HG03432 (cell line): ENCODE results near the gene TCAP.

Experiments used
- ATAC-seq: cut with Tn5 transposase; IDR thresholded peaks from one replicate; pipeline ENCODE4 v1.9.1; 2021; ENCODE audit warnings: mild to moderate bottlenecking, moderate library complexity; ENCODE audit not compliant: unreplicated experiment

The TCAP gene, protein sequence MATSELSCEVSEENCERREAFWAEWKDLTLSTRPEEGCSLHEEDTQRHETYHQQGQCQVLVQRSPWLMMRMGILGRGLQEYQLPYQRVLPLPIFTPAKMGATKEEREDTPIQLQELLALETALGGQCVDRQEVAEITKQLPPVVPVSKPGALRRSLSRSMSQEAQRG

DNA sequence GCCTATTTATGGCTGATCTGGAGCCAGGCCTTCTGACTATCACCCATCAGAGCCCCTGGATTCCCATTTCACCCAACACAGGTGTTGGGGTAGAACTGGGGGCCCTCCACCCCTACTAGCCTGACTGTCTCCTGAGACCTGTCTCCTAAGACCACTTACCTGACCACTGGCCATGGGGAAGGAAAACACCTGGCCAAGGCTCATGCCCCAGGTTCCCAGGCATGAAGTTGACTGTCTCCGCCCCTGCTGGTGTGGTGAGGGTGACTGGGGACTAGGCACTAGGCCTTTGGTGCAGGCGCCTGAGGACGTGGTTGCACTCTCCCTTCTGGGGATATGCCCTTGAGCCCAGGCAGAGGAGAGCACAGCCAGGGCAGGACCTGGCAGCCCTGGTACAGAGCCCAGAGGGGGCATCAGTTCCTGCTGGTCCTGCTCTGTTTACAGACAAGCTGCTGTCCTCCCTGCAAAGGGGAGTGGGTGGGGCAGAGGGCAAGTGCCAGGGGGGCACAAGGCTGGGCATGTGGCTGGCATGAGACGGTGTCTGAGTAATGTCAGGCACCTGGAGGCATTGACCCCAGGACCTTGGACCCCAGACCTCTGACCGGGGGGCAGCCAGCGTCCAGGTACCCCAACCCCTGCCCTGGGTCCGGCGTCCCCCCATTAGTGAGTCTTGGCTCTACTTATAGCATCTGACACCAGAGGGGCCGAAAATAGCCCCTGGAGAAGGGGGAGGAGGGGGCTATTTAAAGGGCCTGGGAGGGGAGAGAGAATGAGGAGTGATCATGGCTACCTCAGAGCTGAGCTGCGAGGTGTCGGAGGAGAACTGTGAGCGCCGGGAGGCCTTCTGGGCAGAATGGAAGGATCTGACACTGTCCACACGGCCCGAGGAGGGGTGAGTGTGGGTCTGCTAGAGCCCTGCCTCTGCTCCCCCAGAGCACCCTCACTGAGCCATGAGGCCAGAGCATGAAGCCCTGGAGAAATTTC is at the start of gene TCAP:
Gene TCAP (plus strand): TSS at position 769 of the 981 bp plus-strand sequence. CDS start 11 bp downstream, at position 780.
- no peak for ATAC-seq

DNA sequence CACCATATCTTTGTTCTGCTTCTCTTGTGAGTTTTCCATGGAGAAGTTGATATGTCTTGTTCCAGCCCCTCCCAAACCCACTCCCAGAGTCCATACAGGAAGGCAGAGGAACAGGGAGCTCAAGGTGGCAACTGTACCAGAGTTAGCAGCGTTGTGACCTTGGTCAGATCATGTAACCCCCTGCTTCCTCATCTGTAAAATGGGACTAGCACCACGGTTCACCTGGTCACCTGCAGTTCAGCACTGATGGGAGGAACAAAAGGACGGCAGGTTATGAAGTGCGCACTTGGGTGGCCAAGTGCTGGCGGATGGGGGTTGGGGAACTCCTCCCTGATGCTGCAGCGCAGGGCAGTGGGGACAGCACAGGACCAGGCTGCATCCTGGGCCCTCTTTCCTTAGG is 49.7 kb upstream of the TCAP start:
- ATAC-seq: no peak

DNA sequence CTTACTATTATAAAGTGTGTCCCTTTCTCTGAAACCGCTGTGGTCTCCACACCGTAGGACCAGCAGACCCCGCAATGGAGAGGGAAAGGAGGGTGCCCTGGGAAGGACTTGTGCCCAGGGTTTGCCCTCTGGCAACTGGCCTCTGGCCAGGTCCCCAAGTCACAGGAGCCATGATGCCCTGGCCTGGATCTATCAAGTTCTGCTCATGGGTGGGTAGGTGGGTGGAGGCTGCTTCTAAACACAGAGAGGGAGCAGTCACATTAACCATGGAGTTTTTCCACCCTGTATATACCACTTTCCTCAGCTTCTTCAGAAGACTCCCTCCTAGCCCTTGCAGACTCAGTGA is 48.1 kb upstream of the TCAP start:
- ATAC-seq: no peak

DNA sequence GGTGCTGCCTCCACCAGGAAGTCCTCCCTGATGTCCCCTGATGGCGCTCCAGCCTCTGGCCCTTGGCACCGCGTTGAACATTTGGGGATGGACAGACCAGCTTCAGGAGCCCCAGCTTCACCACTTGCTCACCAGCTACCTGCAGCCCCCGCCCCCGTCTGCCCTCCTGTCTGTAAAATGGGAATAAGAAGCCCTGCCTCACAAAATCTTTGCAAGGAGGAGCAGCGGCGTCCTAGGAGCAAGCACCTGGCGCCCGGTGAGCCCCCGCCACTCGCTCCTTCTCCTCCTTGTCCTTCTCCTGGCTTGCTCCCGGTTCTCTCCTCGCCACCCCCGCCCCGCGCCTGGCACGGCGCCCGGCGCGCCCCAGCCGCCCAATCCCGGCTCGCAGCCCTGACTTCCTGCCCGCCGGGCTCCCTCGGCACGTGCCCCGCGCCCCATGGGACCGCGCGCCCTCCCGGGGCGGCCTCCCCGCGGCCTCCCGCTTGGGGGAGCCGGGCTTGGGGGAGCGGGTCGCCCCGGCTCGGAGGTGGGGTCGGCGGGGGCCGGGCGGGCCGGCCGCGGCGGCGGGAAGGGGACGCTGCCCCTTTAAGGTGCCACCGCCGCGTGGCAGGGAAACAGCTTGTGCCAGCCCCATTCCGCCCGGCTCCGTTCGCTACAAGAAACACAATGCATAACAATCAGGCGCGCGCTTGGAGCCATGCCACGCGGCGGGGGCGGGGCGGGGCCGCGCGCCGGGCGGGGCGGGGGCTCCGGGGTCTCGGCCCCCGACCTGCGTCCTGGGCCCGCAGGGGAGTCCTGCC is 47.5 kb upstream of the TCAP start:
- no peak for ATAC-seq

DNA sequence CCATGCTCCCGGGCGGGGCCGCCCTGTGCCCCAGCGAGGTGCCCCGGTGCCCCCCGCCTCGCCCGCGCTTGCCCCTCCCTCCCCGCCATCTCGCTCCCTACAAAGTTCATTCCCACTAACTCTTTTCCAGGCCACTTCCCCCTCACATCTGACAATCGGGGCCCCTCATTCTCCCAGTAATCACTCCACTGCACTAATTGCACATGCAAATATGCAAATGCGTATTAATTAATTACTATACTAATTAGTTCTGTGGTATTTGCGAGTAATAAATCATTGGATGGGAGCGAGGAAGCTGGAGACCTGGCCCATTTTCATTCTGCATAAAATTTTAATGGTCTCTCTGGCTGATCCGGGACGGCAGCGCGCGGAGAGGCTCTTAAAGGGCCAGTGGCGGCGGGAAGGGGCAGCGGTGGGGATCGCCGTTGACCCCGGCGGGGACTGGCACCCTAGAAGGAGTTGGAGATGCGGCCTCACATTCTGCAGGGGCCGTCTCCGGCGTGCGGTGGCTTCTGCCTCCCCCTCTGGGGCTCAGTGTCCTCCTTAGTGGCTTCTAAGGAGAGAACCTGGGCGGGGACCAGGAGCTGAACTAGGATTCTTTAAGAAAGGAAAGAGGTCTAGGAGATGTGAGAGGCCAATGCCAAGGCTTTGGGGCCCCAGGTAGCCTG is 46.8 kb upstream of the TCAP start:
- ATAC-seq: no peak

DNA sequence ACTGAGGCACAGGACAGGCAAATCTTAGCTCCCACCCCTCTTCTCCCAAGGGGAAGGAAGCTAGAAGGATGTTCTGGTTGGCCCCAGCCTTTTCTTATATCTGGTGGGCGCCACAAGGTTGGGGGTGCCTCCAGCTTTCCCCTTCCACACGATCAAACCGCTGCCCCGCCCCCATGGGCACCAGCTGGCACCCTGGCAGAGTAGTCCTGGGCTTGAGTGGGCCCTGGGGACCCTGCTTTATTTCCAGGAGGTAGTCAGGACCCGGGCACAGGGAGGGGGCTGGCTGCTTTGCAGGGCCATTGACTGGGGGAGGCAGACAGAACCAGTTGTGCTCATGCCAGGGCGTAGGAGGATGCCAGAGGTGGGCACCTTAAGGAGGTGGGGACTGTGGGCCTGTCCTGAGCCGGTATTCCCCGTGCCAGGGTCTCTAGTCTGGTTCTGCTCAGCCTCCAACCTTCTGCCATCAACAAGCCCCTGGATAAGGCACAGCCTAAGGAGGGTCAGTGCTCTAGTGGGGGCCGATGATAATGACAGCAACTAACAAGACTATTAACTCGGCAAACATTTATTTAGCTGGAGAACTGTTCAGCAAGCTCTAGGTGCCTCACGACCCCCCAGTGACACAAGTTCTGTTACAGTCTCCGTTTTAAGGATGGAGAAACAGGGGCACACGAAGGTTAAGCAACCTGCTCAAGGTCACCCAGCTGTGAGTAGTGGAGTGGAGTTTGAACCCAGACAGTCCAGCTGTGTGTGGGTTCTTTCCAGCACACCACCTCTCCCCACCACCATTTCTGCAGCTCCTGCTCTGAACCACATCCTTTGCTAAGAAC is 46.0 kb upstream of the TCAP start:
- no peak for ATAC-seq

DNA sequence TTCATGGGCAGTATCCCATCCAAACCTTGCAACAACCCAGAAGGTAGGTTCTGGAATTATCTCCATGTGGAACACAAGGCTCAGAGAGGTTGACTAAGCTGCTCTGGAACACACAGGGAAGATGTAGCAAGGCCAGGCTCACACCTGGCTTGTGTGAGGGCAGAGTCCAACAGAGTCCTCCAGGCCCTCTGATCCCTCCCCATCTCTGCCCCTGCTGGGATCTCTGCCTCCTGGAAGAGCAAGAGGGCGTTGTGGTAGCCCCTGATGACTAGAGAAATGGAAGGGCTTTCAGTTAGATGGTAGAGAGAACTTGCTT is 45.4 kb upstream of the TCAP start:
- ATAC-seq: no peak

DNA sequence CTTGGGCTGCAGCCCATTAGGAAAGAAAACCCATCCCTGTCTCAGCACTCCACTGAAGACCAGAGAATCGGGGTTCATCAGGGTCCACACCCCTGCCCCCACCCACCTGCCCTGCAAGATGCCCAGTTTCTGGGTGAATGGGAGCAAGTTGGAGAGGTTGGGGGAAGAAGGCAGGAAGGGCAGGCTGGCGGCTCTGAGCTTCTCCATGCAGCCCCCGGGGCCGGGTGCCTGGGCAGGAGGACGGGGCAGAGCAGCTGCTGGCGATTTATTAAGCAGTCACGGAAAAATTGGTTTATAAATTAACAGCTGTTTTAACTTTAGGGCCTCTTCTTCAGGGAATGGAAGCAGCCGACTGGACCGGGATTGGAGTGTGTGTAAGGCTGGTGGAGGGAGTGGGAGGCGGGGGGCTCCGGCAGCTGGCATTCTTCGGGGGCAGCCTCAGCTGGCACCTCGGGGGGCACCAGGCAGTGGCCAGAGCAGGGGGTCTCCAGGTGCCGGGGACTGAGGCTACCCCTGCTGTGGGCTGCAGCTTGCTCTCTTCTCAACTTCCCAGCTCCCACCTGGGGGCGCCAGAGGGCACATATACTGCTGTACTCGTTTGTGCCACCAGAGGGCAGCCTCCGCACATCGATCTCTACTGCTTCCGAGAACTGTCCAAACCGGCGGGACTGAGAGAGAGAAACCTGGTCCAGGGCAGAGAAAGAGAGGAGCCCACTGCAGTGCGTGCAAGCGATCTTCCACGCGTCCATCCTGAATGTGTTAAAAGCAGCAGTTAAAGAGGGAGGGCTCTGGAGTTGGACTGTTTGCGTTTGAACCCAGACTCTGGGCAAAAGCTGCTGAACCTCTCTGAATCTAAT is 43.4 kb upstream of the TCAP start:
- ATAC-seq: peak; percentile 69

DNA sequence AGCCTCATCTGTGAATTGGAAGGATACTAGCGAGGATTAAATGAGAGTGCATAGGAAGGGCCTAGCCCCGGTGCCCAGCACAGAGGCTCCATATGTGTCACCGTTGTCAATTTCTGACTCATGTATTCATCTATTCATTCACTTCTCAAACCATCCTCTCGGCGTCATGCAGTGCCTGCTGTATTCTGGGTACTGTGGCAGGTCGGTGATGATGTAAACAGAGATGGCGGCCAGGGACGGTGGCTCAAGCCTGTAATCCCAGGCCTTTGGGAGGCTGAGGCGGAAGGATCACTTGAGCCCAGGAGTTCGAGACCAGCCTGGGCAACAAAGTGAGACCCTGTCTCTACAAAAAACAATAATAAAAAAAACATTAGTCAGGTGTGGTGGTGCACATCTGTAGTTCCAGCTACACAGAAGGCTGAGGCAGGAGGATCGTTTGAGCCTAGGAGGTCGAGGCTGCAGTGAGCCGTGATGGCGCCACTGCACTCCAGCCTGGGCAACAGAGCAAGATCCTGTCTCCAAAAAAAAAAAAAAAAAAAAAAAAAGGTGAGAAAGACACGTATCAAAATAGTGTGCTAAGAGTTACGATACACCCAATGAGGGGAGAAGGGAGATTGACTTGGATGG is 42.7 kb upstream of the TCAP start:
- peak; percentile 22 for ATAC-seq

DNA sequence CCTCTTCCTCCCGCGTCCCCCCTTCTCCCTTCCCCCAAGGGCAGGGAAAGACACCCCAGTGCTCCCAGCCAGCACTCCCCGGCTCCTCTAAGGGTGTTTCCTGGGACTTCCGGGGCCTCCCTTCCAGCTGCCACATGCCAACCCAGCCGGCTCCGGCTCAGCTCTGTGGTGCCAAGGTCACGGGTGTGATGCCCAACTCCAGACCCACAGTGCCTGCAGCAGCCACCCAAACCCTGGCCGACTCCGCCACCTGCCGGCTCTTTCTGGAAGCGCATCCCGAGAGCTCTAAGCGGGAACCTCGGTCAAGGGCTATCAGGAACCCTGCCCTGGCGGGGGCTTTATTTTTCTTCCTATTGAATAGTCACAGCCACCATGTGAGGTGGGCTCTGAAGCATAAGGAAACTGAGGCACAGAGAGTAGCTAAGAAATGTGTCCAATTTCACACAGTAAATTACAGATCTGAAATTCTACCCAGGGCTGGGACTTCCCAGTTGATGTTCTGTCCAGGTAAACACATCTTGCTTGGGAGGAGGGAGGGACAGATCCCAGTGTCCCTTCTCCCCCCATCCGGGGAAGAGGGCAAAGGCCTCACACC is 41.7 kb upstream of the TCAP start:
- no peak for ATAC-seq

DNA sequence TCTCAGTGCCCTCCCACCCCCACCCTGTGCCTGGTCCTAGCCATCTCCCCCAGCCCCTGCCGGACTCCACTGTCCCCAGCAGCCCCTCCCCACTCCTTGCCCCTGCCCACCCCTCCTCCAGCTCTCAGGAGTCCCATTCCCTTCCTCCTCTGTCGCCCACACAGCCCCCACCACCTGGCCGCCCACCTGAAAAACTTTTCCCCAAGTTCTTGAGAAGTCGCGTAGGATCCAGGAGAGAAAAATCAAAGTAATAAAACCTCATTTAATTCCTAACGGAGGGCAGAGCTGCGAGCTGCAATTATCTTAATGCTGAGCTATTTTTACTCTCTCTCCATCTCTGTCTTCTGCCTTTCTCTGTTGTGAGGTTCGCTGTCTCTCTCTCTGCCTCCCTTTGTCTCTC is 40.8 kb upstream of the TCAP start:
- no peak for ATAC-seq

DNA sequence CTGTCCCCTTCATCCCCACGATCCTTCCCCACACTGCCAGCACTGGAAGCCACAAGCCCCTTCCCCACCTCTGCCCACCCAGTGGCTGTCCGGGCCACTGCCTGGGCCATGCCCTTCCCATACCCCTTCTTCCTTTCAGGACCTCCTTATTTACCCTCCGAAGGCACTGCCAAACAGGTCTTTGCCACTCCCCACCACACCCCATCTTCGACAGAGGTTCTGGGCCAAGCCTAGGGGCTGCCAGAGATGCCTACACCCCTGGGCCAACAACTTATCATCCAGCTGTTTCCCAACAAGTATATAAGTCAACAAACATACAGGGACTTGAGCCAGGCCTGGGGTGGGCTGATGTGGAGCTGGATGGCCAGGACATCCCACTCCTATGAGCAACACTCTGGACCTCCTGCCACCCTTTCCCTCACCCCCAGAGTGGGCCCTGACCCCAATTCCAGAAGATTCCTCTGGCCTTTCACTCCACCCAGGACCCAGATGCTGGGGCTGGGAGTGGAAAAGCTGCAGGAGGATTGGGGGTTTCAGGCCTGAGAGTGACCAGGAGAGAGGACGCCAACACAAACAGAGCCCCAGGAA is 39.9 kb upstream of the TCAP start:
- no peak for ATAC-seq

DNA sequence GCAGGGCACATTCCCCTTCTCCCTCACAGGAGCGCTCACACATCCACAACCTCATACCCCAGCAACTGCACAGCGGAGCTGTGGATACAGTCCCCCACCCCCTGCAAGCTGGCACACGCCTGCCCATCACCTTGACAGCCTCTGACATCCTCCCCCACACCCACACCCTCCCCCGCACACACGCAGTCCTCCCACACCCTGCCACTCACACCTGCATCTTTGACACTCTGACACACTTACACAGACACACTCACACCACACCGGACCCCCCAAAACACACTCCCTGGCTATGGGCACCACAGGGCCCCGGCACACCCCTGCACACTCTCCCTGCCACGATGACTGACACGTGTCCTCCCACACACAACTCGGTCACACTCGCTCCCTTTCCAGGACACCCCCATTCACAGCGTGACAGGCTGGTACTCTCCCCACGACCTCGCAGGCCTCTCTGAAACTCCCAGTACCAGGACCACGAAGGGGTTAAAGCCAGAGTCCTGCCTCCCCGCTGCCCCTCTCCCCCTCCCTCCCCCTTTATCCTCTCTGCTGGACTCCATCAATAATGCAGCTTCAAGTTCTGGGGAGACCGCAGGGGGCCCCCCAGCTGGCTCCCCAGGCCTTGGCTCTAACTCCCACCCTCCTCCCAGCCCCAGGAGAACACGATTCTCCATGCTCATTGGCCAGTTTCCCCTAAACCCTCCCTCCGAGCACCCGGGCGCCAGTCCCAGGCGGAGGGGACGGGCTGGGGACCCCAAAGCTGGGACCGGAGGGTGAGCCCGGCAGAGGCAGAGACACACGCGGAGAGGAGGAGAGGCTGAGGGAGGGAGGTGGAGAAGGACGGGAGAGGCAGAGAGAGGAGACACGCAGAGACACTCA is 38.7 kb upstream of the TCAP start, which contains the start of gene PPP1R1B:
Gene PPP1R1B (plus strand): TSS at position 782 of the 876 bp plus-strand sequence. CDS start 441 bp downstream, outside the sequence.
- no peak for ATAC-seq

DNA sequence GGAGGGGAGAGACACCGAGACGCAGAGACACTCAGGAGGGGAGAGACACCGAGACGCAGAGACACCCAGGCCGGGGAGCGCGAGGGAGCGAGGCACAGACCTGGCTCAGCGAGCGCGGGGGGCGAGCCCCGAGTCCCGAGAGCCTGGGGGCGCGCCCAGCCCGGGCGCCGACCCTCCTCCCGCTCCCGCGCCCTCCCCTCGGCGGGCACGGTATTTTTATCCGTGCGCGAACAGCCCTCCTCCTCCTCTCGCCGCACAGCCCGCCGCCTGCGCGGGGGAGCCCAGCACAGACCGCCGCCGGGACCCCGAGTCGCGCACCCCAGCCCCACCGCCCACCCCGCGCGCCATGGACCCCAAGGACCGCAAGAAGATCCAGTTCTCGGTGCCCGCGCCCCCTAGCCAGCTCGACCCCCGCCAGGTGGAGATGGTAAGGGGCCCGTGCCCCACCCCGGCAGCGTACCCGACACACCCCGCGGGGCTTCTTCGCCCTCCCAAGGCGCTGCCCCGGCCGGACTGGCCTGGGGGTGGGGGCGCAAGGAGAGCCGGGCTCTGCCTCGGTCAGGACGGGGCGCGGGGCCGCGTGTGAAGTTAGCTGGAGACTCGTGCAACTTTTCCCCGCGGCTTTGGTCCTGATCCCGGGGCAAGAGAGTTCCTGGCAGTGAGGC is 38.0 kb upstream of the TCAP start:
- no peak for ATAC-seq

DNA sequence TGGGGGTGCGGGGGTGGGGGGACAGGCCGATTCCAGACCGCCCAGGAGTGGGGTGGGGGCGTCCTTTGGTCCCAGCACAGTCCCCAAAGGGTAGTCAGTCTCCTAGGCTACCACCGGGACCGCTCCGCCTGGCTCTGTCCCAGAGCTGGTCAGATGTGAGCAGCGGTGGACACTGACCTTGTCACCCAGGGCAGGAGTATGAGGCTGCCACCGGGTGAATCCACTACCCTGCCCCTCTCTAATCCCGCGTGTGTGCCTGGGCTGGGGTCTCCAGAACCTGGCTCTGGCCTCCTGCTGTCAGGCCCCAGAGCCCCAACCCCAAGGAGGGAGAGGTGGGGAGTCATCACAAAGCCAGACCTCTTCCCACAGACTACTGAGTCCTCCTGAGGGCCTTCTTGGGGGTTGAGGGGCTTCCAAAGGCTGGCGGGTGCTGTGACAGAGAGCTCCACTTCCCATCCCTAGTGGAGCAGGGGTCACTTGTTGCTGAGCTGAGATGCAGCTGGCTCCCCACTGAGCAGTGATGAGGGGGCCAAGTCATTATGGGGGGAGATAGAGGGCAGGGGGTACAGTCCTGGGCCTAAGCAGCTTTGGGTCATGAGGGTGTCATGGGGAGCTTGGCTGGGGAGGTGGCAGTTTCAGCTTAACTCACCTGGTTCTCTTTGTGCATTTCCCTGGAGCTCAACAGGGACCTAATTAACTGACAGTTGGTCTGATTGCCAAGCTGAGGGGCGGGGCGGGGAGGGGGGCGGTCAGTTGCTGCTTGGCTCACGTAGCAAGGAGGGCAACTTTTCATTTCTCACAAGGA is 37.2 kb upstream of the TCAP start:
- no peak for ATAC-seq
